ENCODE data around the gene C5orf24. TPM values are rescaled to one million over a fixed set of nuclear protein-coding genes. Genes with fewer than 3 reads are reported as not detected.

C5orf24 gene
- total RNA-seq = 38.3 TPM

DNA sequence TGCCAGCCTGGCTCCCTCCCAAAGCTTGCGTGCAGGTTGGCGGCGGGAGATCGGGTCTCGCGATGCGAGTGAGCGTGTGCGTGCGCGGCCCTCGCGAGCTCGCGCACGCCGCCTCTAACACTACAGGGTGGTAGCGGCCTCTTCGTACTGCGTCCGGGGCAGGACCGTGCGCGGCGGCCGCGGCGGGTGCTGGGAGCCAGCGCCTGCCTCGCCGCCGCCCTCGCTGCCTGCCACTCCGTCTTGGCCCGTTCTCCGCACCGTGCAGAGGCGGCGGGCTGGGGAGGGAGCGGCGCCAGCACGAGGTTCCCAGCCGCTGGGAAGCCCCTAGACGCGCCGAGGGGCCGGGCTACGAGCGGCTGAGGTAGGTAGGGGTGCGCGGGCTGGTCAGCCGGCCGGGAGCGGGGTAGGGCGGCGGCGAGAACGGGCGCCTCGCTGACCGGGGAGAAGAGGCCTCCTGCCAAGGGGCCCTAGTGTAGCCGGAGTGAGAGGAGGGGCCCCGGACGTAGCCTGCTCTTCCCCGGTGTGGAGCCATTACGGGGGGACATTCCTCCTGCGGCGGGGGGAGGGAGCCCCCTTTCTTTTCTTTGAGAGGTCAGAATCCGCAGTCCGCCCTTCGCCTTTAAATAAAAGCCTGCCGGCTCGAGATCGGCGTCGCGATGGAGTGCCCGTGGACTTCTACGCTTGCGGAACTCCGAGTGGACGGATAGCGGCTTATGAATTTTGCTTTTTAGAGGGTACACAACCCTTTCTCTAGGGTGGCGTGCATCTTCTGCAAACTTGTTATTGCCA, at the start of gene C5orf24:
Gene C5orf24, plus strand, starts transcription at position 117 of the 789 bp plus-strand sequence. CDS start 8,933 bp downstream, outside the sequence.
- Histone ChIP-seq H3K27me3 (no peaks in the 10 kb centered on the region), H3K36me3 (peaks cover 0 to 8% of the 10 kb centered on the region in 2 donors), H3K27ac (peak within 1 kb of the TSS; percentile 94), H3K4me3 (peak within 1 kb of the TSS; percentile 69 to 89), H3K4me1 (peaks cover 49% of the 10 kb centered on the region), H3K9me3 (no peaks in the 10 kb centered on the region)
- TF ChIP-seq POLR2A (IDR thresholded peaks at IDR 0.05) (peak in 1 of 2 donors; percentile 92), CTCF (IDR thresholded peaks at IDR 0.05) (no peak), POLR2AphosphoS5 (IDR thresholded peaks at IDR 0.05; ENCODE audit: insufficient read depth in 1 of 2, low read depth in 1 of 2) (peak; percentile 69 to 84)
- intact Hi-C loops (cut with DNase I) = loop anchor here (10.0 kb wide), 1 partner anchor 59 kb away; the partner anchor contains the start of gene PCBD2
- DNase-seq (ENCODE audit: extremely low spot score in 2 of 2) = peak in 1 of 2 donors; percentile 93

DNA sequence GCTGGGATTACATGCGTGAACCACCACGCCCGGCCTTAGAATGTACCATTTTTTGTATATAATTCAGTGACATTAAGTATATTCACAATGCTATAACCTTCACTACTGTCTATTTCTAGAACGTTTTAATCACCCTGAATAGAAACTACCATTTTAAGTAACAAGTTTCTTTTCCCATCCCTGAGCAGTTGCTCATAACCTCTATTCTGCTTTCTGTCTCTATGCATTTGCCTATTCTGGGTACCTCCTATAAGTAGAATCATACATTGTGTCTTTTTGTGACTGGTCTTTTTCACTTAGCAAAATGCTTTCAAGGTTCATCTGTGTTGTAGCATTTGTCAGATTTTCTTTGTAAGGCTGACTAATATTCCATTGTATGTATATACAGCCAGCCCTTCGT, 47.3 kb upstream of the C5orf24 start:
- H3K9me3 ChIP-seq = no peaks in the 10 kb centered on the region
- H3K36me3 ChIP-seq = peaks cover 0 to 61% of the 10 kb centered on the region in 2 donors
- intact Hi-C loops (cut with DNase I) = no loop called here
- DNase-seq (ENCODE audit: extremely low spot score in 2 of 2) = no peak
- H3K4me3 ChIP-seq = no peak overlapping the region
- H3K27me3 ChIP-seq = no peaks in the 10 kb centered on the region
- no peak for TF ChIP-seq POLR2A (IDR thresholded peaks at IDR 0.05)
- TF ChIP-seq POLR2AphosphoS5 (IDR thresholded peaks at IDR 0.05; ENCODE audit: insufficient read depth in 1 of 2, low read depth in 1 of 2) = no peak
- no peak for TF ChIP-seq CTCF (IDR thresholded peaks at IDR 0.05)
- H3K4me1 ChIP-seq = no peaks in the 10 kb centered on the region
- no peak overlapping the region for H3K27ac ChIP-seq

DNA sequence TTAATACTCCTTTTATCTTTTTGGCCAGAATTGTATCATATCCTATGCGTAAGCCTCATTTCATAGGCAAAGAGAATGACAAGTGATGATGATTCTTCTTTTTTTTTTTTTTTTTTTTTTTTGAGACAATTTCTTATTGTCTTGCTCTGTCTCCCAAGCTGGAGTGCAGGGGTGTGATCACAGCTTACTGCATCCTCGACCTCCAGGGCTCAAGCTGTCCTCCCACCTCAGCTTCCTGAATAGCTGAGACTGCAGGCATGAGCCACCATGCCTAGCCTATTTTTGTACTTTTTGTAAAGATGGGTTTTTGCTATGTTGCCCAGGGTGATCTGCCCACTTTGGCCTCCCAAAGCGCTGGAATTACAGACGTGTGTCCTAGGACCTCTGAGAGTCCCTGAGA, 41.9 kb upstream of the C5orf24 start:
- Histone ChIP-seq H3K27me3 (no peaks in the 10 kb centered on the region), H3K27ac (no peak overlapping the region), H3K4me3 (no peak overlapping the region), H3K9me3 (no peaks in the 10 kb centered on the region), H3K36me3 (peaks cover 0 to 29% of the 10 kb centered on the region in 2 donors), H3K4me1 (no peaks in the 10 kb centered on the region)
- no peak for TF ChIP-seq POLR2A (IDR thresholded peaks at IDR 0.05)
- no peak for TF ChIP-seq POLR2AphosphoS5 (IDR thresholded peaks at IDR 0.05; ENCODE audit: insufficient read depth in 1 of 2, low read depth in 1 of 2)
- no peak for TF ChIP-seq CTCF (IDR thresholded peaks at IDR 0.05)
- intact Hi-C loops (cut with DNase I) = no loop called here
- DNase-seq (ENCODE audit: extremely low spot score in 2 of 2) = no peak

- TF ChIP-seq POLR2A (IDR thresholded peaks at IDR 0.05) (no peak), POLR2AphosphoS5 (IDR thresholded peaks at IDR 0.05; ENCODE audit: insufficient read depth in 1 of 2, low read depth in 1 of 2) (no peak), CTCF (IDR thresholded peaks at IDR 0.05) (no peak)
- H3K36me3 ChIP-seq = peaks cover 0 to 66% of the 10 kb centered on the region in 2 donors
Observed at GRCh38 chr5:134813407-134813806, 32.4 kb upstream of the C5orf24 start.

DNA sequence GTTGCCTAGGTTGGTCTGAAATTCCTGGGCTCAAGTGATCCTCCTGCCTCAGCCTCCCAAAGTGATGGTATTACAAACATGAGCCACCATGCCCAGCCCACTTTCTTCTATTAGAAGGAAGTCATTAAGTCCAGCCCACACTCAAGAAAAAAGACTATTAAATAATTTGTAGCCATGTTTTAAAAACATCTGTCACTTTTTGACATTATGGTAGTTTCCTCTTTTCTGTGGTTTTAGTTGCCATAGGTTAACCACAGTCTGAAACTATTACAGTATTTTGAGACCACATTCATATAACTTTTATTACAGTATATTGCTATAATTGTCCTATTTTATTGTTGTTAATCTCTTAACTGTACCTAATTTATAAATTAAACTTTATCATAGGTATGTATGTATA, 31.9 kb upstream of the C5orf24 start:
- Histone ChIP-seq H3K9me3 (no peaks in the 10 kb centered on the region), H3K36me3 (peaks cover 0 to 66% of the 10 kb centered on the region in 2 donors), H3K27ac (no peak overlapping the region), H3K4me1 (no peaks in the 10 kb centered on the region), H3K4me3 (no peak overlapping the region), H3K27me3 (no peaks in the 10 kb centered on the region)
- TF ChIP-seq POLR2A (IDR thresholded peaks at IDR 0.05) (no peak), POLR2AphosphoS5 (IDR thresholded peaks at IDR 0.05; ENCODE audit: insufficient read depth in 1 of 2, low read depth in 1 of 2) (no peak)
- intact Hi-C loops (cut with DNase I) = no loop called here
- no peak for DNase-seq (ENCODE audit: extremely low spot score in 2 of 2)

More at GRCh38 chr5:134813407-134813806, 32.4 kb upstream of the C5orf24 start:
- Histone ChIP-seq H3K9me3 (no peaks in the 10 kb centered on the region), H3K4me1 (no peaks in the 10 kb centered on the region), H3K27ac (no peak overlapping the region), H3K27me3 (no peaks in the 10 kb centered on the region), H3K4me3 (no peak overlapping the region)
- no peak for DNase-seq (ENCODE audit: extremely low spot score in 2 of 2)
- intact Hi-C loops (cut with DNase I) = no loop called here
